Neural progenitor cell (in vitro differentiated cells): Measurements from ENCODE around the gene TTC39A. TPM values are rescaled to one million over a fixed set of nuclear protein-coding genes. Genes with fewer than 3 reads are reported as not detected.

Source experiments
- DNase-seq: peaks from one replicate; pipeline ENCODE4 v3.0.0-alpha.2; 2016; ENCODE audit warnings: low spot score
- H2AFZ ChIP-seq: fragments of 200-600 bp; sonication (generic); replicated peaks from 2 replicates; pipeline ENCODE4 v1.6.1; 2016; ENCODE audit warnings: antibody characterized with exemption
- H3F3A ChIP-seq: fragments of 200-600 bp; sonication (generic); 2 replicates; pipeline ENCODE4 v1.6.1; 2016; ENCODE audit warnings: antibody characterized with exemption, low read depth
- H3K27ac ChIP-seq: fragments of 200-600 bp; sonication (generic); 2 replicates; pipeline ENCODE4 v1.5.1; 2016; ENCODE audit warnings: mild to moderate bottlenecking
- H3K27me3 ChIP-seq: fragments of 200-600 bp; sonication (generic); 2 replicates; pipeline ENCODE4 v1.6.1; 2016; ENCODE audit warnings: mild to moderate bottlenecking, moderate library complexity
- H3K36me3 ChIP-seq: fragments of 200-600 bp; sonication (generic); 2 replicates; pipeline ENCODE4 v1.5.1; 2016
- H3K4me1 ChIP-seq: fragments of 200-600 bp; sonication (generic); 2 replicates; pipeline ENCODE4 v1.6.1; 2016; ENCODE audit warnings: mixed run types
- H3K4me2 ChIP-seq: fragments of 200-600 bp; sonication (generic); 2 replicates; pipeline ENCODE4 v1.6.1; 2016
- H3K4me3 ChIP-seq: fragments of 200-600 bp; sonication (generic); 2 replicates; pipeline ENCODE4 v1.5.1; 2016
- H3K79me2 ChIP-seq: fragments of 200-600 bp; sonication (generic); 2 replicates; pipeline ENCODE4 v1.6.1; 2016; ENCODE audit warnings: low read depth
- H3K9ac ChIP-seq: fragments of 200-600 bp; sonication (generic); 2 replicates; pipeline ENCODE4 v1.6.1; 2016
- H3K9me3 ChIP-seq: fragments of 200-600 bp; sonication (generic); 2 replicates; pipeline ENCODE4 v1.5.1; 2016; ENCODE audit warnings: low read depth
- H4K20me1 ChIP-seq: fragments of 200-600 bp; sonication (generic); 2 replicates; pipeline ENCODE4 v1.6.1; 2016; ENCODE audit warnings: low read depth
- H3K27ac Mint-ChIP-seq: 3 replicates; pipeline ENCODE4 v1.8.0; 2021; ENCODE audit warnings: mixed read lengths
- H3K27me3 Mint-ChIP-seq: 2 replicates; pipeline ENCODE4 v1.8.0; 2022; ENCODE audit warnings: low read depth, mild to moderate bottlenecking, inconsistent platforms, moderate library complexity, mixed read lengths; ENCODE audit not compliant: insufficient read depth
- H3K36me3 Mint-ChIP-seq: 3 replicates; pipeline ENCODE4 v1.8.0; 2021; ENCODE audit warnings: mixed read lengths
- H3K4me1 Mint-ChIP-seq: 3 replicates; pipeline ENCODE4 v1.8.0; 2021; ENCODE audit warnings: mixed read lengths
- H3K4me3 Mint-ChIP-seq: 3 replicates; pipeline ENCODE4 v1.8.0; 2021; ENCODE audit warnings: mild to moderate bottlenecking, moderate library complexity, mixed read lengths
- H3K9me3 Mint-ChIP-seq: 3 replicates; pipeline ENCODE4 v1.8.0; 2020; ENCODE audit warnings: mixed read lengths
- EZH2 ChIP-seq: fragments of 200-600 bp; sonication (generic); IDR thresholded peaks from 2 replicates; pipeline ENCODE4 v1.6.1; 2017; ENCODE audit warnings: antibody characterized with exemption, mild to moderate bottlenecking, moderate library complexity
- EZH2phosphoT487 ChIP-seq: fragments of 200-600 bp; sonication (generic); IDR thresholded peaks from 2 replicates; pipeline ENCODE4 v1.6.1; 2017; ENCODE audit warnings: antibody characterized with exemption
- total RNA-seq: library from RNA; depleted of rRNA; stranded (reverse); fragments of >200 nt; gene quantifications from 2 replicates; pipeline ENCODE4 v1.2.3, GENCODE V29; 2015; ENCODE audit warnings: low replicate concordance
- TF ChIP-seq, protein P1 (sequence below): fragments of 200-600 bp; sonication (generic); IDR thresholded peaks from 2 replicates; pipeline ENCODE4 v1.5.1; 2017; ENCODE audit warnings: antibody characterized with exemption, mild to moderate bottlenecking

Gene TTC39A
- total RNA-seq, 1 donor from 2014 or later: 0.94 TPM

- H3K36me3 ChIP-seq: no peaks in the 10 kb centered on the region
- H3K4me1 Mint-ChIP-seq: no peaks in the 10 kb centered on the region
- H3K4me2 ChIP-seq: no peak overlapping the region
- no peaks in the 10 kb centered on the region for H3K36me3 Mint-ChIP-seq
- H3K9me3 ChIP-seq: no peaks in the 10 kb centered on the region
- no peaks in the 10 kb centered on the region for H4K20me1 ChIP-seq
- H3K4me1 ChIP-seq: no peaks in the 10 kb centered on the region
- H3K27ac Mint-ChIP-seq: no peak overlapping the region
- no peak overlapping the region for H3K4me3 Mint-ChIP-seq
- no peak overlapping the region for H3K27ac ChIP-seq
- no peaks in the 10 kb centered on the region for H3F3A ChIP-seq
- H3K9ac ChIP-seq: no peak overlapping the region
- TF ChIP-seq EZH2 (no peak), EZH2phosphoT487 (no peak)
- TF ChIP-seq, protein P1, sequence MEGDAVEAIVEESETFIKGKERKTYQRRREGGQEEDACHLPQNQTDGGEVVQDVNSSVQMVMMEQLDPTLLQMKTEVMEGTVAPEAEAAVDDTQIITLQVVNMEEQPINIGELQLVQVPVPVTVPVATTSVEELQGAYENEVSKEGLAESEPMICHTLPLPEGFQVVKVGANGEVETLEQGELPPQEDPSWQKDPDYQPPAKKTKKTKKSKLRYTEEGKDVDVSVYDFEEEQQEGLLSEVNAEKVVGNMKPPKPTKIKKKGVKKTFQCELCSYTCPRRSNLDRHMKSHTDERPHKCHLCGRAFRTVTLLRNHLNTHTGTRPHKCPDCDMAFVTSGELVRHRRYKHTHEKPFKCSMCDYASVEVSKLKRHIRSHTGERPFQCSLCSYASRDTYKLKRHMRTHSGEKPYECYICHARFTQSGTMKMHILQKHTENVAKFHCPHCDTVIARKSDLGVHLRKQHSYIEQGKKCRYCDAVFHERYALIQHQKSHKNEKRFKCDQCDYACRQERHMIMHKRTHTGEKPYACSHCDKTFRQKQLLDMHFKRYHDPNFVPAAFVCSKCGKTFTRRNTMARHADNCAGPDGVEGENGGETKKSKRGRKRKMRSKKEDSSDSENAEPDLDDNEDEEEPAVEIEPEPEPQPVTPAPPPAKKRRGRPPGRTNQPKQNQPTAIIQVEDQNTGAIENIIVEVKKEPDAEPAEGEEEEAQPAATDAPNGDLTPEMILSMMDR: no peak
- no peak overlapping the region for H2AFZ ChIP-seq
- no peaks in the 10 kb centered on the region for H3K27me3 ChIP-seq
- peaks cover 2% of the 10 kb centered on the region for H3K27me3 Mint-ChIP-seq
- no peaks in the 10 kb centered on the region for H3K79me2 ChIP-seq
- H3K4me3 ChIP-seq: no peak overlapping the region
- no peak for DNase-seq
- no peaks in the 10 kb centered on the region for H3K9me3 Mint-ChIP-seq
These were observed 21.5 kb upstream of the TTC39A start for GRCh38 chr1:51351907-51352306.

DNA sequence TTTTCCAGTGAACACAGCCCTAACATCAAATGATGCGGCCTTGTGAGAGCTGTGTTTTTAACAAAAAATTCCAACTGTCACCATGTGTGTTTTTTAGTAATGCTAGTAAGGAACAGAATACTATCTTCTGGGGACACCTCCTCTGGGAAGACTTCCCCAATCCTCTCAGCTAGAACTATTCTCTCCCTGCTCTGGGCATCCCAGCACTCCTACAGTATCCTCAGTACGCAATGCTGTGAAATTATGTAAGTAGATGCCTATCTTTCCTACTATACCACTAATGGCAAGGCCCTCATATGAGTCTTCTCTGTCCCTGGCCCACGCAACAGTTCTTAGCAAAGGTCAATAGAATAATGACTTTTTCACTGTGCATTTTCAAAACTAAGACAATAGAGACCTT lies 19.5 kb upstream of the TTC39A start:
- Histone ChIP-seq H3K27me3 (peaks cover 14% of the 10 kb centered on the region), H2AFZ (no peak overlapping the region), H3K9ac (no peak overlapping the region), H4K20me1 (no peaks in the 10 kb centered on the region), H3K36me3 (no peaks in the 10 kb centered on the region), H3K4me2 (no peak overlapping the region), H3K9me3 (no peaks in the 10 kb centered on the region), H3K79me2 (no peaks in the 10 kb centered on the region), H3K4me1 (peaks cover 3% of the 10 kb centered on the region), H3K27ac (no peak overlapping the region), H3F3A (no peaks in the 10 kb centered on the region), H3K4me3 (no peak overlapping the region)
- Mint-ChIP-seq H3K36me3 (no peaks in the 10 kb centered on the region), H3K27me3 (peaks cover 5% of the 10 kb centered on the region), H3K4me1 (no peaks in the 10 kb centered on the region), H3K27ac (no peak overlapping the region), H3K4me3 (no peak overlapping the region), H3K9me3 (no peaks in the 10 kb centered on the region)
- DNase-seq: no peak
- TF ChIP-seq EZH2 (no peak), EZH2phosphoT487 (no peak)
- TF ChIP-seq, protein P1: no peak

DNA sequence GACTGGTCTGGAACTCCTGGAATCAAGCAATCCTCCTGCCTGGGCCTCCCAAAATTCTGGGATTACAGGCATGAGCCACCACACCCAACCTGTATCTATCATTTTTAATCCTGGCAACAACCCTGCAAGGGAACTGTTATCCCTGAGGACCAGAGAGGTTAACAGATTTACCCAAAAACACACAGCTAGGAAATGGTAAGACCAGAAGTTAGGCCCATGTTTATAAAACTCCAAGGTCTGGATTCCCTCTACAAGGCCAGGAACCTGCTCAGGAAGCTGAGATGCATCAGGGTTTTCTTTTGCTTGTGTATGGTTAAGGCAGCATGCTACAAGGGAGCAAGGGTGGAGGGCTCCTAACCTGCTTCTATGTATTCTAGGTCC lies 17.8 kb upstream of the TTC39A start:
- no peaks in the 10 kb centered on the region for H4K20me1 ChIP-seq
- no peak overlapping the region for H3K4me3 ChIP-seq
- H3K79me2 ChIP-seq: no peaks in the 10 kb centered on the region
- no peaks in the 10 kb centered on the region for H3F3A ChIP-seq
- H3K27ac ChIP-seq: no peak overlapping the region
- Mint-ChIP-seq H3K27me3 (peaks cover 16% of the 10 kb centered on the region), H3K4me1 (no peaks in the 10 kb centered on the region), H3K36me3 (no peaks in the 10 kb centered on the region), H3K27ac (no peak overlapping the region), H3K4me3 (no peak overlapping the region), H3K9me3 (no peaks in the 10 kb centered on the region)
- no peak for DNase-seq
- H3K4me2 ChIP-seq: no peak overlapping the region
- H3K27me3 ChIP-seq: peaks cover 31% of the 10 kb centered on the region
- H2AFZ ChIP-seq: no peak overlapping the region
- H3K9ac ChIP-seq: no peak overlapping the region
- no peaks in the 10 kb centered on the region for H3K36me3 ChIP-seq
- no peaks in the 10 kb centered on the region for H3K9me3 ChIP-seq
- H3K4me1 ChIP-seq: peaks cover 3% of the 10 kb centered on the region
- no peak for TF ChIP-seq EZH2
- TF ChIP-seq, protein P1: no peak
- TF ChIP-seq EZH2phosphoT487: no peak
